ENCODE measurements around the gene BATF3. TPM values are rescaled to one million over a fixed set of nuclear protein-coding genes. Genes with fewer than 3 reads are reported as not detected.

The BATF3 gene
- polyA plus RNA-seq, 1 of the 3 experiments (the other 2 are of a cell fraction) = 0.76 TPM

DNA sequence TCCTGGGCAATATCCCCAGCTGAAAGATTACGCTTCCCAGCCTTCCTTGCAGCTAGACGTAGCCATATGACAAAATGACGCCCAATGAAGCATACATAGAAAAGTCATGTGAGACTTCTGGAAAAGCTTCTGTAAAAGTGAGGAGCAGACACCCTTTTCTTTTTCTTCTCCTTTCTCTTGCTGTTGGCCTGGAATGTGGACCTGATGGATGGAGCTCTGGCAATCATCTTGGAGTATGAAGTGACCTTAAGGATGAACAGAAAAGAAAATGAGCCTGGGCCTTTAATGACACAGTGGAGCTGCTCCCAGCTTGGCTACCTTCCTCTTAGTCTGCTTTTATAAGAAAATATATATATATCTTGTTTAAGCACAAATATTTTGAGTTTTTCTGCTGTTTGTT lies 24.8 kb downstream of the BATF3 start (continued):
- TF ChIP-seq RCOR1 (IDR thresholded peaks at IDR 0.05; ENCODE audit: low read length) (no peak), SIN3A (IDR thresholded peaks at IDR 0.05; ENCODE audit: borderline replicate concordance, low read depth, low read length) (no peak), TAF1 (IDR thresholded peaks at IDR 0.05; ENCODE audit: borderline replicate concordance, low read depth, low read length) (no peak), RXRA (IDR thresholded peaks at IDR 0.05; ENCODE audit: borderline replicate concordance, low read depth) (no peak), EP300 (IDR thresholded peaks at IDR 0.05; ENCODE audit: borderline replicate concordance in 1 of 2, low read depth in 1 of 2, low read length in 1 of 2) (no peak), MEF2A (IDR thresholded peaks at IDR 0.05; ENCODE audit: borderline replicate concordance, low read depth) (no peak), NRF1 (IDR thresholded peaks at IDR 0.05; ENCODE audit: low read depth, low read length) (no peak), NFIC (IDR thresholded peaks at IDR 0.05; ENCODE audit: borderline replicate concordance) (no peak), TEAD4 (IDR thresholded peaks at IDR 0.05; ENCODE audit: borderline replicate concordance, insufficient read depth) (no peak)
- TF ChIP-seq, protein P1, sequence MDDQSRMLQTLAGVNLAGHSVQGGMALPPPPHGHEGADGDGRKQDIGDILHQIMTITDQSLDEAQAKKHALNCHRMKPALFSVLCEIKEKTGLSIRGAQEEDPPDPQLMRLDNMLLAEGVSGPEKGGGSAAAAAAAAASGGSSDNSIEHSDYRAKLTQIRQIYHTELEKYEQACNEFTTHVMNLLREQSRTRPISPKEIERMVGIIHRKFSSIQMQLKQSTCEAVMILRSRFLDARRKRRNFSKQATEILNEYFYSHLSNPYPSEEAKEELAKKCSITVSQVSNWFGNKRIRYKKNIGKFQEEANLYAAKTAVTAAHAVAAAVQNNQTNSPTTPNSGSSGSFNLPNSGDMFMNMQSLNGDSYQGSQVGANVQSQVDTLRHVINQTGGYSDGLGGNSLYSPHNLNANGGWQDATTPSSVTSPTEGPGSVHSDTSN (IDR thresholded peaks at IDR 0.05) = no peak
- TF ChIP-seq, protein P2, sequence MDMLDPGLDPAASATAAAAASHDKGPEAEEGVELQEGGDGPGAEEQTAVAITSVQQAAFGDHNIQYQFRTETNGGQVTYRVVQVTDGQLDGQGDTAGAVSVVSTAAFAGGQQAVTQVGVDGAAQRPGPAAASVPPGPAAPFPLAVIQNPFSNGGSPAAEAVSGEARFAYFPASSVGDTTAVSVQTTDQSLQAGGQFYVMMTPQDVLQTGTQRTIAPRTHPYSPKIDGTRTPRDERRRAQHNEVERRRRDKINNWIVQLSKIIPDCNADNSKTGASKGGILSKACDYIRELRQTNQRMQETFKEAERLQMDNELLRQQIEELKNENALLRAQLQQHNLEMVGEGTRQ (IDR thresholded peaks at IDR 0.05; ENCODE audit: borderline replicate concordance, low read depth, low read length) = no peak
- TF ChIP-seq, protein P3, sequence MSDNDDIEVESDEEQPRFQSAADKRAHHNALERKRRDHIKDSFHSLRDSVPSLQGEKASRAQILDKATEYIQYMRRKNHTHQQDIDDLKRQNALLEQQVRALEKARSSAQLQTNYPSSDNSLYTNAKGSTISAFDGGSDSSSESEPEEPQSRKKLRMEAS (IDR thresholded peaks at IDR 0.05; ENCODE audit: low read depth) = no peak

DNA sequence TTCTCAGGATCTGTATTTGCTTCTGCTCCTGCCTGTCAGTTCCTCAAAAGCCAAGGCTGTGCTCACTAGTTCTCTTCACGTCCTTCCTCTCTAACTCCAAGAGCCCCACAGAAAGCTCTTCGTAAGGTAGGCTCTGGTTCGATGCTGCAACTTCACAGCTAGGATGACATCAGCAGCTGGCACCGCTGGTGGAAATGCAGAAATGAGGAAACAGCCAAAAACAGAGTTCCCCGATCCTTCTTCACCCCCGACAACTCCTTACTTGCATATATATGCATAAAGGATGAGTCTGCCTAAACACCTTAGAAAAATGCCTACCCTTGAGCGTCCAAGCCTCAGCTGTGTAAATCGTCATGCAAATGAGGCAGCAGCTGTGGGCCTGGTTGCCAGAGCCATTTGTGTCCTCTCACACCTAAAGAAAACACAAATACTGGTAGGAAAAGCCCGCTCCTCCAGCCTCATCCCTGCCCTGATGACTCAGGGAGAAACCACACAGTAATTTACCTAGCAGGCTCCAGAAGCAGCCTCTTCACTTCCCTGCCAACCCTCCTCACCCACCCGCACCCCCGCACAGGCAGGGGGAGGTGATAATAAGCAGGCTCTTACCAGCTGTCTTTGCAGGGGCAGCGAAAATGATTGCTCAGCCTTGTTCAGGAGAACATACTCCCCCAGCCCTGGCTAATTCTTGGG lies 28.2 kb downstream of the BATF3 start:
- H3K9me2 ChIP-seq = no peaks in the 10 kb centered on the region
- TF ChIP-seq, protein P4, sequence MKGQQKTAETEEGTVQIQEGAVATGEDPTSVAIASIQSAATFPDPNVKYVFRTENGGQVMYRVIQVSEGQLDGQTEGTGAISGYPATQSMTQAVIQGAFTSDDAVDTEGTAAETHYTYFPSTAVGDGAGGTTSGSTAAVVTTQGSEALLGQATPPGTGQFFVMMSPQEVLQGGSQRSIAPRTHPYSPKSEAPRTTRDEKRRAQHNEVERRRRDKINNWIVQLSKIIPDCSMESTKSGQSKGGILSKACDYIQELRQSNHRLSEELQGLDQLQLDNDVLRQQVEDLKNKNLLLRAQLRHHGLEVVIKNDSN (IDR thresholded peaks at IDR 0.05; ENCODE audit: borderline replicate concordance, low read depth) = no peak
- TF ChIP-seq FOSL2 (IDR thresholded peaks at IDR 0.05; ENCODE audit: borderline replicate concordance, low read depth) (peak; percentile 81; the same call in 1 of the 2 replicates), RXRA (IDR thresholded peaks at IDR 0.05; ENCODE audit: borderline replicate concordance, low read depth) (peak; percentile 16; the same call in 1 of the 2 replicates), ELF1 (IDR thresholded peaks at IDR 0.05) (no peak), SIN3A (IDR thresholded peaks at IDR 0.05; ENCODE audit: borderline replicate concordance, low read depth, low read length) (no peak), SMC3 (IDR thresholded peaks at IDR 0.05; ENCODE audit: low read depth, low read length) (no peak), MXI1 (IDR thresholded peaks at IDR 0.05; ENCODE audit: low read depth, low read length) (no peak), NFIC (IDR thresholded peaks at IDR 0.05; ENCODE audit: borderline replicate concordance) (peak; percentile 71), GATA2 (CRISPR knock-in tag; IDR thresholded peaks at IDR 0.05) (no peak), RCOR1 (IDR thresholded peaks at IDR 0.05; ENCODE audit: low read length) (no peak), JUND (IDR thresholded peaks at IDR 0.05) (peak; percentile 65), TCF12 (IDR thresholded peaks at IDR 0.05) (peak; percentile 92), TEAD4 (IDR thresholded peaks at IDR 0.05; ENCODE audit: borderline replicate concordance, insufficient read depth) (no peak), EP300 (IDR thresholded peaks at IDR 0.05; ENCODE audit: borderline replicate concordance in 1 of 2, low read depth in 1 of 2, low read length in 1 of 2) (peak in 1 of 2 experiments; percentile 44; a peak in 2 of 4 replicates), FOXM1 (IDR thresholded peaks at IDR 0.05; ENCODE audit: low read depth) (no peak), FOXJ3 (CRISPR knock-in tag; IDR thresholded peaks at IDR 0.05) (0 out of 2 replicates have a peak, but pooled peaks have one; percentile 19), EZH2phosphoT487 (IDR thresholded peaks at IDR 0.05; ENCODE audit: borderline replicate concordance, low read depth) (no peak)
- TF ChIP-seq, protein P5, sequence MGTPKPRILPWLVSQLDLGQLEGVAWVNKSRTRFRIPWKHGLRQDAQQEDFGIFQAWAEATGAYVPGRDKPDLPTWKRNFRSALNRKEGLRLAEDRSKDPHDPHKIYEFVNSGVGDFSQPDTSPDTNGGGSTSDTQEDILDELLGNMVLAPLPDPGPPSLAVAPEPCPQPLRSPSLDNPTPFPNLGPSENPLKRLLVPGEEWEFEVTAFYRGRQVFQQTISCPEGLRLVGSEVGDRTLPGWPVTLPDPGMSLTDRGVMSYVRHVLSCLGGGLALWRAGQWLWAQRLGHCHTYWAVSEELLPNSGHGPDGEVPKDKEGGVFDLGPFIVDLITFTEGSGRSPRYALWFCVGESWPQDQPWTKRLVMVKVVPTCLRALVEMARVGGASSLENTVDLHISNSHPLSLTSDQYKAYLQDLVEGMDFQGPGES (IDR thresholded peaks at IDR 0.05; ENCODE audit: low read depth, low read length) = no peak
- TF ChIP-seq, protein P3 (IDR thresholded peaks at IDR 0.05; ENCODE audit: low read depth) = 0 out of 2 replicates have a peak, but pooled peaks have one; percentile 20
- TF ChIP-seq, protein P1 (IDR thresholded peaks at IDR 0.05) = peak; percentile 76
- no peak overlapping the region for H3K4me3 ChIP-seq (ENCODE audit: low read depth in 2 of 2, low read length in 1 of 2)
- H3K36me3 ChIP-seq (replicated peaks in 1 of 2; ENCODE audit: control insufficient read depth in 1 of 2, insufficient read depth in 2 of 2, low read length in 1 of 2) = no peaks in the 10 kb centered on the region
- H3K9ac ChIP-seq = no peak overlapping the region
- H2AFZ ChIP-seq (ENCODE audit: low read depth) = no peak overlapping the region
- H3F3A ChIP-seq (replicated peaks; ENCODE audit: insufficient read depth) = peaks cover 21% of the 10 kb centered on the region
- H3K4me2 ChIP-seq = peak overlapping the region; percentile 38; the same call in 1 of the 2 replicates
- H3K4me1 ChIP-seq (ENCODE audit: control insufficient read depth in 1 of 2, insufficient read depth in 2 of 2, low read depth in 1 of 2, low read length in 1 of 2) = peaks cover 29 to 46% of the 10 kb centered on the region in 2 experiments
- H3K27ac ChIP-seq (ENCODE audit: low read depth in 2 of 2, low read length in 1 of 2) = peak overlapping the region in 1 of 2 experiments; percentile 44; a peak in 1 of 4 replicates
- H4K20me1 ChIP-seq (ENCODE audit: insufficient read depth) = no peaks in the 10 kb centered on the region
- no peaks in the 10 kb centered on the region for H3K9me3 ChIP-seq
- DNase-seq = peak; percentile 40
- H3K79me2 ChIP-seq (ENCODE audit: insufficient read depth) = no peaks in the 10 kb centered on the region
- WGBS (ENCODE audit: low lambda C conversion rate) = 58% methylated on average over 12 of the region's 12 CpGs
- H3K27me3 ChIP-seq (ENCODE audit: insufficient read depth) = no peaks in the 10 kb centered on the region
- CTCF ChIA-PET = interaction anchor here (1.9 to 6.0 kb wide), 3 partner anchors 27 to 193 kb away, joined by 6 to 51 read pairs (median 7); partner anchors contain the start of gene BATF3
- POLR2A ChIA-PET = no interaction called here
